GM18909 (cell line): Measurements from ENCODE around the gene ANKAR.
A peak's percentile ranks its signal among the peaks of the same experiment; 100 is the strongest.
"Not testable (repeated sequence)": the region's sequence is repeated elsewhere in the genome, so short reads cannot be mapped to it uniquely, and the experiment has no call there.

ENCODE experiments used
- ATAC-seq: cut with Tn5 transposase; IDR thresholded peaks from one replicate; pipeline ENCODE4 v1.9.1; 2021; ENCODE audit warnings: mild to moderate bottlenecking; ENCODE audit not compliant: unreplicated experiment, poor library complexity

The ANKAR gene

DNA sequence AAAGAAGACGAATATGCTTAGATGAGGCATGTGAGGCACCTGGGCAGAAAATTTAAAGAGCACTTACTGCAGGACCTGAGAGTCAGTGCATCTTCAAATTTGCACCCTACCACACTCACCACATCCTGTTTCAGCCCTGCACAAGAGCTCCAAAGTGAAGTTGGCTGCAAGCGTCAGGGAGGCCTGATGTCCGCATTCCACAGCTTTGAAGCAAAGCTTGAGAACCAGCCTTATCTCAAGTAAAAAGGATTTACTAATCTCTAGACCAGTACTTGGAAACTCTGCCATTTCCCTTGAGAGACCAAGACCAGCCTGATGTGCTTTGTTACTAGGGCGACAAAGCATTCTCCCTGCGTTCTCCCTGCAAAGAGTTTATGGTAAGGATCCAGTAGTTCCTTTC, 16.6 kb upstream of the ANKAR start:
- ATAC-seq: peak; percentile 57

DNA sequence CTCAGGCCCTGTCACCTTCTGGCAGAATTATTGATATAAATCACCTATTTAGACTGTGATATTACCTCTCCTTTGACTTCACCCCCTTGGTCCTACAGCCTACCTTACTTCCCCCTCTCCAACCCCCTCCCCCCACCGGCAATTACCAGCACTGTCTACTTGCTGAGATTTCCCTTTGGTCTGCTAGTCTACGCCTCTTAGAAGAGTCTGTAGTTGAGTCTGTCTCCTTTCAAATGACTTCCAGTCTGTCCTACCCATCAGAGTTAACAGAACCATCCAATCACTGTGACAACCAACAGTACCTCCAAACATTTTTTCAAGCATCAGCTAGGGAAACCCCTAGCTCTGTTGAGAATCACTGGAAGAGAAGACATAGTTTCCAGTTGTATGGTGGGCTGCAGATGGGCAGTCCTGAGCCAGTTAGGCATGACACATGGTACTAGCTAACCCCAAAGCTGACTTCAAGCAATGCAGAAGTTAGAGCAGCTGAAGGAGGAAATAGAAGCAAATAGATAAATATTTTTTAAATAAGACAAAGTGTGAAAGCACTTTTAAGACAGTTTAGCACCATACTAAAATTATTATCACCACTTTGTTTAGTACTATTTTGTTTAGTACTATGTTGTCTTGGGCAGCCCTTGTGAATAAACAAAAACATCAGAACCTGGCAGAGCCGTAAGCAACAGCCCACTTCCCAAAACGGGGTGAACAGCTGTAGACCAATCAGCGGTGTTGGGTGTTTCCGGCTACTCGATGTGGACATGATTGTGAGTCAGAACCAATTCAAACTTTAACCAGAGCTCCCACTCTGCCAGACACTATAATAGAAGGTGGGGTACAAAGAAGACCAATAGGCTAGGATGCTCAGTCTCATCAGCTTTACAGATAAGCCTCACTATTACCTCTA, 15.9 kb upstream of the ANKAR start:
- no peak for ATAC-seq

DNA sequence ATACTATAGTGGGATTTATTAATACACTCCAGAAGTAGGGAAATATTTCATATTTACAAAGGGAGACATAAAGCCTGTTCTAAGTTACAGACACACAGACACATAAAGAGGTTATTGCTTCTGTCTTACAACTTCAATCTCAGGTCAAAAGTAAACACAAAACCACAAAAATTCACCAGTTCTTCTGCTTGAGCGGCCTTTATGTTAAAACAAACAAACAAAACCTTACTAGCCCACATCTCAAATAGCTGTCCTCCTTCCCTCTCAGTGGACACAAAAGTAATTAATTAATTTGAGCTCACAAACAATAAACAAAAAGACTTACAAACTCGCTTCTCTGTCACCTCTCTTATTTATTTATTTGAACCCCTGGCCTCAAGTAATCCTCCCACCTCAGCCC, 14.7 kb upstream of the ANKAR start:
- no peak for ATAC-seq

DNA sequence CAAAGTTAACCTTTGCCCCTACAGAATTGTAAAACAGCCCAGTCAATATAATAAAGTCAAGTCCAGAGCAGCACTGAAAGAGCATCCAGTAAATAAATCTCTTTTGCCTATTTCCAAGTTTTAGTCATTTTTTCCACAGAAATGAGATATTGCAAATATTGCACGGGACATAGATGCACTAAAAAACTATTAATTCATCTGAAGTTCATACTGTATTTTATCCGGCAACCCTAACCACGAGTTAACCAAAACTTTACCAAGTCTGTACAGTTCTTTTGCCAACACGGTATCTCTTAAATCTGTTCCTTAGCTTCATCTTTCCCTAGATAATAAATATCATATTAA, 13.7 kb upstream of the ANKAR start:
- ATAC-seq: no peak

DNA sequence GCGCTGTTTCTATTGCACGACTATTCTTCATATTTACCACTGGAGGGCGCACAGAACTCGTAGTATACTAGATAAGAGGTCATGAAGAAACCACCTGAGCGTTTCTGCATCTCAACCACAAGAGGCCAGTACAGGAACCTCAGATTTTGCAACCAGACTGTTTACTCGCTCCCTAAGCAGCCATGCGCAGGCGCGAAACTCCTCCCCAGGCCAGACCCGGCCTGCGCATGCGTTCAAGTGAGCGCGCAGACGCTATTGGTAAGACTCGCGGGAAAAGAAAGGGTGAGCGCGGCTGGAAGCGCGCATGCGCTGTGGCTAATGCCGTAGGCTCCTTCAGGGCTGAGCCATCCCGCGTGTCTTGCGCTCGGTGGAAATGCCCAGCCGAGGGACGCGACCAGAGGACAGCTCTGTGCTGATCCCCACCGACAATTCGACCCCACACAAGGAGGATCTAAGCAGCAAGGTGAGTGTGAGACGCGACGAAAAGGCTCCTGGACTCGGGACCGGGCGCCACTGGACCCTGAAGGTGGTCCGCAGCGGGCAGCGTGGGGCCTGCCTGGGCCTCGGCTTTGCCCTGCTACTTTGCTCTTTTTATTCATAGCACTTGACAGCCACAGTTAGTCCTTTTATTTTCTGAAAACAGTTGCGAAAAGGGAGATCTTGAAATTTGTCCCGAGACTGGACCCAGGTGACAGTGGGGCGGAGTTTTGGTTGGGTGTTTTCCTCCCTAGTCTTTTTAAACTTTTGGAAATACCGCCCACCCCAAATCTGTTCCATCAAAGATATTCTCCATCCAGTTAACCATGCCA, 13.1 kb upstream of the ANKAR start, which contains the start of gene ASNSD1:
ASNSD1 (plus strand) TSS at position 312 of the 809 bp plus-strand sequence. CDS start 4,674 bp downstream, outside the sequence.
- peak; percentile 93 for ATAC-seq

DNA sequence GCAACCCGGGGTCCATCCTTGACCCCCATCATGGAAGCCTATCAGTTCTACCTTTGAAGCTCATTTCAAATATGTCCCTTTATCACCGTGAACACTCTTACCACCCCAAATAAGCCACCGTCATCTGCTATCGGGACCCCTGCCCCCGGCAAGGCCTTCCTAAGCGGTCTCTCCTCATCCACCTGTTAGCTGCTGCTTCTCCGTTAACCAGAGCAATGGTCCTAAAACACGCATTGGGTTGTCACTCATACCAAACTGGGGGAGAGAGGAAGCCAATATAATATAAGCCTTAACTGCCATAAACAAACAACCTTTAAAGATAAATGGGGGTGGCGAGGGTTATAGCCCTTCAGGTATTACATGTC, 12.5 kb upstream of the ANKAR start:
- no peak for ATAC-seq

DNA sequence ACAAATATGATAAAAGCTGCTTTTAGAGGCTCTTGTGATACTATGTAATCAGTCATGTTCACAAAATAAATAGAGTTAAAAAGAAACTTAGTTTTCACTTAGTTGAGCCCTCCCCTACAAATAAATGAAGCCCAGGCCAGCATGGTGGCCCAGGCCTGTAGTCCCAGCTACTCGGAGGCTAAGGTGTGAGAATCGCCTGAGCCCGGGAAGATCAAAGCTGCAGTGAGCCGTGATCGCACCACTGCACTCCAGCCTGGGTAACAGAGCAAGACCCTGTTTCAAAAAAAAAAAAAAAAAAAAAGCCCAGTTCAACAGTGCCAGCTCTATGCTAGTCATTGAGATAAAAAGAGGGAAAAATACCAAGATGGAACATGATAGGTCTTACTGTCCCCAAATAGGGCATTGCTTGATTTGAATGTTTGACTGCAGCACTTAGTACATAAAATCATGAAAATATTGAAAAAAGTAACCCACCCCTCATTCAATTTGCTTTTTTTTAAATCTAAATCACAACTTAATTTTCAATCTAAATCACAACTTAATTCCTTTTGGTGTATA, 11.7 kb upstream of the ANKAR start:
- no peak for ATAC-seq

DNA sequence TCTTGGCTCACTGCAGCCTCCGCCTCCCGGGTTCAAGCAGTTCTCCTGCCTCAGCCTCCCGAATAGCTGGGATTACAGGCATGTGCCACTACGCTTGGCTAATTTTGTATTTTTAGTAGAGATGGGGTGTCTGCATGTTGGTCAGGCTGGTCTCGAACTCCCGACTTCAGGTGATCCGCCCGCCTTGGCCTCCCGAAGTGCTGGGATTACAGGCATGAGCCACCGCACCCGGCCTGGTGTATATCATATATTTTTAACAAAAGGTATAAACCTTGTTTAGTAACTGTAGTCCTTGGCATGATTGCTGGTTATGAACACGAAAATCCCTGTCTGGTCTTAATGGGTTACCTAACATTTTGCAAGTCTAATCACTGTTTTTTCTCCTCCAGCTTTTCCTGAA, 11.2 kb upstream of the ANKAR start:
- ATAC-seq: not testable (repeated sequence)

DNA sequence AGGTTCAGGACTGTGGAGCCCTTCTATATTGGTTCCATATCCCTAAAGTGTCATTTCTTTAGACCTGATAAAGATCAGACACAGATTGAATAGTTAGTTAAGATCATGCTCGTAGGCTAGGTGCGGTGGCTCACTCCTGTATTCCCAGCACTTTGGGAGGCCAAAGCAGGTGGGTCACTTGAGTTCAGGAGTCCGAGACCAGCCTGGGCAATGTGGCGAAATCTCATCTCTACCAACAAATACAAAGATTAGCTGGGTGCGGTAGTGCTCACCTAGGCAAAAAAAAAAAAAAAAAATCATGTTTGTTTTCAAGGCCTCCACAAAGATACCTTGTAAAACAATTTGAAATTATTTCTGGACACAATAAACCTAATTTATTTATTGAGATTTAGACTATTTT, 4.6 kb upstream of the ANKAR start:
- no peak for ATAC-seq

DNA sequence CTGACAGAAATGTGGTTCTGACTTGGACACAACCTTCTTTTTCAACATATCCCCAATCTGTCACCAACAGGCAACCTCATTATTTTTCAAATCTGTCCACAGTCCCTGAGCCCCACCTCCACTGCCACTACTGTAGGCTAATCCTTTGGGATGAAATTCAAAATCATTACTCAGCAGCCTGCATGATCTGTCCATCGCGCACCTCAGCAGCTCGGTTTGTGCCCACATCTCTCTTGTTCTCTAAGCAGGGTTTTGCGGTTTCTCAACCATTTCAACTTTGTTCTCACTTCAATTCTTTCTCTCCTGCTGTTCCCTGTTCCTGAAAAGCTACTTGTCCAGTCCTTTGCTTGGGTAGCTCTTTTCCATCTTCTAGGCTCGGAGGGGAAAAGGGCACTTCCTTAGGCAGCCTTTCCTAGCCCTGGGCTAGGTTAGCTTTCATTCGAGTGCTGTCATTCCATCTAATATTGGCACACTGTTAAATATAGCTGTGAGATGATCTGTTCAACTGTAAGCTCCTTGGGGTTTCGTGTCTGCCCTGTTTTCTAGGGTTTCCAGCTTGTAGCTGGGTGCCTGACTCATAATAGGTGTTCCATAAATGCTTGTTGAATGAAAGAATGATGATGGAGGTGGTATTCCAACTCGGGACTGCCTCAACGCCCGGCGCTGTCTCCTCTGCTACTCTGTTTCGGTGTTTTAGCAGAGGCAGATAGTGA, 653 bp upstream of the ANKAR start:
- ATAC-seq: no peak

DNA sequence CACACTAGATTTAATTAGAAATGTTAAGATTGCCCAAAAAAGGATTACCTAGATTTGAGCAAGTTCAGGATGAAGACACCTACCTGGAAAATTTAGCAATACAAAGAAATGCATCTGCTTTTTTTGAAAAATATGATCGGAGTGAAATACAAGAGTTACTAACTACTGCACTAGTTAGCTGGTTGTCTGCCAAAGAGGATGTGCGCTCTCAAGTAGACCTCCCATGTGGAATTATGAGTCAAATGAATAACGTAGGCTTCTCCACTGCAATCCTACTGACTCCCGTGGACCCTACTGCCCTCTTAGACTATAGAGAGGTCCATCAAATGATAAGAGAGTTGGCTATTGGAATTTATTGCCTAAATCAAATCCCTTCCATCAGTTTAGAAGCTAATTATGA, 2.0 kb downstream of the ANKAR start:
- no peak for ATAC-seq

DNA sequence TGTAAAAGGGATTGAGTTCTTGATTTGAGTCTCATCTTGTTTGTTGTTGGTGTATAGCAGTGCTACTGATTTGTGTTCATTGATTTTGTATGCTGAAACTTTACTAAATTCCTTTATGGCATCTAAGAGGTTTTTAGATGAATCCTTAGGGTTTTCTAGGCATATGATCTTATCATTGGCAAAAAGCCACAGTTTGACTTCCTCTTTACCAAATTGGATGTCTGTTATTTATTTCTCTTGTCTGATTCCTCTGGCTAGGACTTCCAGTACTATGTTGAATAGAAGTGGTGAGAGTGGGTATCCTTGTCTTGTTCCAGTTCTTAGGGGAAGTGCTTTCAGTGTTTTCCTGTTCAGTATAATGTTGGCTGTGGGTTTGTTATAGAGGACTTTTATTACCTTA, 4.8 kb downstream of the ANKAR start:
- no peak for ATAC-seq

DNA sequence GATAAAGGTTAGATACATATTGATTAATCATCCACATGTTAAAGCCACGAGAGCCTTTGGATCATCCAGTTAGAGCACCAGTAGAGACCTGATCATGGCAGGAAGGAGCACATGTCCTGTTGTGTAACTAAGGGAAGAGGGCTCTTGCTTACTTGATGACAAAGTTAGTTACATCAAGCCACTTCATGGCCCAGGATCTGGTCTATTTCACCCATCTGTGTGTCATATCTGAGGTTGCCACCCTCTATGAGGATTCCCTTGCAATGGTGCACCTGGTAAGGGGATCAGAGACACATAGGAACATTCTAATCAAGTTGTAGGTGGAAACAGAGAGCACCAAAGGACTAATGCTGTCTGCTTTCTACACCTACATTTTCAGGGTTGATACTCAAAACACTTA, 6.7 kb downstream of the ANKAR start:
- no peak for ATAC-seq

DNA sequence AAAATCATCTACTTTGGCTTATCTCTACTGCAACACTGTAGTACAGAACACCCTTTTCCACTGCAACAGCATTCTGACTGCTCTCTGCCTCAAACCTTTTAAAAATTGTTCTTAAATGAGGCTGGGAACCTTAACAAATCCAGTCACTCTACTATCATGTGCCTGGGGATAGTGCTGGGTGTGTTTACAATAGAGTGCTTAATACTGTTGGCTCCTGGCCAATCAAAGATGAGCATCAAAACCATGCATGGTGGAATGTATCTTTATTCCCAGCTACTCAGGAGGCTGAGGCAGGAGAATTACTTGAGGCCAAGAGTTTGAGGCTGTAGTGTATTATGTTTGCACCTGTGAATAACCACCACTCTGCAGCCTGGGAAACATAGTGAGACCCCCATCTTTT, 7.4 kb downstream of the ANKAR start:
- no peak for ATAC-seq

DNA sequence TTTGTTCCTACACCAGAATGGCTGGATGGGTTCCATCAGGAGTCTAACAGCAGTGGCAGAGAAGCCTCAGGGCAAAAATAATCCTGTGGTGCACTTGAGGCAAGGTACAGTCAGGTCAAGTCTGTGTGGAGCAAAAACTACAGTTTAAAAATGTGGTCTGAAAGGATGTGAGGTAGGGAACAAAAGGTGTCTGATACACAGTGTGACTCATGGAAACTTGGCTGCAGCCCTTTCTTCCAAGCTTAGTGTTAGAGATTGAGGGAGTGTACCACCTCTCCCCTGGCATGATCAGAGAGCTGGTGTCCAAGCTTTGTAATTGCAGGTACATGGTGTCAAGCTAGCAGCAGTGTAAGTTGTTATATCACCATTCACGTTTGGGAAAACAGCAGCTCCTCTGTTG, 8.9 kb downstream of the ANKAR start:
- no peak for ATAC-seq

DNA sequence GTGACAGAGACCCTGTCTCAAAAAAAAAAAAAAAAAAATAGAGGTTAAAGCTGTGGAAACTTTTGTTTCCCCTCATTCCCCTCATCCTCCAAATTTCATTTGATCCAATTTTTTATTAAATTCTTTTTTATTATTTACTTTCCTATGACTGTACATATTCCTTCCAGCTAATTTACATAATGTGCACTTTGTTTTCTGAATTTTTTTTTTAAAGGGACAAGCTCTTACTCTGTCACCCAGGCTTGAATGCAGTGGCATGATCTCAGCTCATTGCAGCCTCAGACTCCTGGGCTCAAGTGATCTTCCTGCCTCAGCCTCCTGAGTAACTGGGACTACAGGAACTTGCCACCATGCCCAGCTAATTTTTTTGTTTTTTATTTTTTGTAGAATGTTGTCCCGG, 10.3 kb downstream of the ANKAR start:
- no peak for ATAC-seq

DNA sequence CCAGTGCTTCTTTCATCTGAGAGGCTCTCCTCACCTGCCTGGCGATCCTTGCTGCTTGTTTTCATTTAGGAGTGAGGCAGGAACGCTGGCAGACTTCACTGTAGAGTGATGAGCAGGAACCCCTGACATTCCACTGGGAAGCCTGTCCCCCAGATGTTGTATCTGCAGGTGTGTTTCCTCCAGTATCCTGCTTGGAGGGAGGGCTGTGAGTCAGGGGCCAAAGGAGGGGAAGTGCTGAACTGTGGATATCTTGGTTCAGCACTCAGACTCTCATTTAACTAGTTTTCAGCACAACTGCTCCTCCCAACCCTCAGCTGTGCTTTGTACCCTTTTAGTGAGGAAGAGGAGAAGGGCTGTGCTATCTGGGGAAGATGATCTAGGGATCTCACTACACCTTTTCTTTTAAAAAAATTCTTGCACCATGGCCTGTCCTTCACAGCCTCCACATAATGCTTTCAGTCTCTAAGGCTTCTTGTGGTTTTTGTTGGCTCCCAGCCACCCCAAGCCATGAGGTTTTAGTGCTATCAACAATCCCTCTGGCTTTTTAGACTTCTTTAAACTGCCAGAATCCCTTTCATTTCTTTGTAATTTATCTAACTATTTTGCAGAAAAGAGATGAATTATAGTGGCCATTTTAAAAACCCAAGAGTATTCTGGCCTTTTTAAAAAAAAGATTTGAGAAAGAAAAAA, 11.2 kb downstream of the ANKAR start:
- ATAC-seq: peak; percentile 71

DNA sequence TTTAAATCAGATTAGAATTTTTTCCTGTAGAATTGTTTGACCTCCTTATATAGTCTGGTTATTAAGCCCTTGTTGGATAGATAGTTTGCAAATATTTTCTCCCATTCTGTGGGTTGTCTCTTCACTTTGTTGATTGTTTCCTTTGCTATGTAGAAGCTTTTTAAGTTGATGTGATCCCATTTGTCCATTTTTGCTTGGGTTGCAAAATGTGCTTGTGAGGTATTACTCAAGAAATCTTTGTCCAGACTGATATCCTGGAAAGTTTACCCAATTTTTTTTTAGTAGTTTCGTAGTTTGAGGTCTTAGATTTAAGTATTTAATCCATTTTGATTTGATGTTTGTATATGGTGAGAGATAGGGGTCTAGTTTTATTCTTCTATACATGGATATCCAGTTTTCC, 13.3 kb downstream of the ANKAR start:
- ATAC-seq: not testable (repeated sequence)

DNA sequence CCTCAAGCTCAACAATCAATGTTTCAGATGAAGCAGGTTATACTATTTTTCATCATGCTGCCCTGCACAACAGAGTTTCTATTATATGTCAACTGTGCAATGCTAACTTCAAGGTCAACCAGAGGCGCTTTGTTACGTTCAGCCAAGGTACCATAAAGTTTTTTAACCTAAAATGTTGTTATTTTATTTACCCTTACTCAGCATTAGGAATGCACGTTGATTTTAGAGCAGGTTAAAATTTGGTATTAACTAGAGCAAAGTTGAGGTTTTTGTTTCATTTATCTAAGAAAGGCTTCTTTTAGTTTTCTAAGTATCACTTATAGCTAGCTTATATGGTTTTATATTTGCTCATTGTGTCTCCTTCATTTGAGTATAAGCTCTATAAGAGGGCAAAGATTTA, 21.8 kb downstream of the ANKAR start:
- ATAC-seq: no peak
